Measurements from ENCODE around the gene CDT1.
"Not testable (repeated sequence)": the region's sequence is repeated elsewhere in the genome, so short reads cannot be mapped to it uniquely, and the experiment has no call there.

CDT1 gene

DNA sequence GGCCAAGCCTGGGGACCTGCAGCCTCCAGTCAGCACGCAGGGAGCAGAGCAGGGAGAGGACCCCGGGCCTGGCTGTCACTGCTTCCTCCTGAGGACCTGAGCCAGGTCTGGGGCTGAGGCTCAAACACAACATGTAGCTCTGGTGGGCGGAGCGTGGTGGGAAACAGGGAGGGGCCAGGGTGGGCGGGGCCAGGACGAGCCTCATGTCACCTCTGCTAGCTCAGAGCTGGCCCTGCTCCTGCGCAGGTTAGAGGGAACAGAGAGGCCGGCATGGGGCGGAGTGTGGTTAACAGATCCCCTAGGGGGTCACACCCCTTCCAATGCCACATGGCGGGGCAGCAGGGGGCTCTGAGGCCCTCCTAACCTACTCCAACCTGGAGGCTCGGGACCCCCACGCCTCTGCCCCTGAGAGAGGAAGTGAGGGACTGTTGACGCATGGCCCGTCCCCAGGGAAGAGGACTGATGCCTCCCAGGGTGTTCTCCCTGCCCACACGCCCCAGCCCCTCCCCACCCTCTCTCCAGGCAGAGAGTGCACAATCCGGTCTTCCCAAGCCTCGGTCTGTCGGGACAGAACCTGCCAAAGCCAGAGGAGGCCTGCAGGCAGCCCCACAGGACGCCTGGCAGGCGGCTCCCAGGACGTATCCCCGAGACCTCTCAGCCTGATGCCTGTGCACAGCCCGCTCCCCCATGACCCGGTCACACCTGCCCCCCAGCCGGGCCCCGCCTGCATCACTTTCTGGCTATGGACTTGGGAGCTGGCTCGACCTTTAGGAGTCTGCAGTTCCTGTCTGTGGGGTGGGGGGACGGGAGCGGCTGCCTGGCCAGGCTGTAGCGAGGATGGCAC lies 33.8 kb upstream of the CDT1 start:
- no peak for DNase-seq

DNA sequence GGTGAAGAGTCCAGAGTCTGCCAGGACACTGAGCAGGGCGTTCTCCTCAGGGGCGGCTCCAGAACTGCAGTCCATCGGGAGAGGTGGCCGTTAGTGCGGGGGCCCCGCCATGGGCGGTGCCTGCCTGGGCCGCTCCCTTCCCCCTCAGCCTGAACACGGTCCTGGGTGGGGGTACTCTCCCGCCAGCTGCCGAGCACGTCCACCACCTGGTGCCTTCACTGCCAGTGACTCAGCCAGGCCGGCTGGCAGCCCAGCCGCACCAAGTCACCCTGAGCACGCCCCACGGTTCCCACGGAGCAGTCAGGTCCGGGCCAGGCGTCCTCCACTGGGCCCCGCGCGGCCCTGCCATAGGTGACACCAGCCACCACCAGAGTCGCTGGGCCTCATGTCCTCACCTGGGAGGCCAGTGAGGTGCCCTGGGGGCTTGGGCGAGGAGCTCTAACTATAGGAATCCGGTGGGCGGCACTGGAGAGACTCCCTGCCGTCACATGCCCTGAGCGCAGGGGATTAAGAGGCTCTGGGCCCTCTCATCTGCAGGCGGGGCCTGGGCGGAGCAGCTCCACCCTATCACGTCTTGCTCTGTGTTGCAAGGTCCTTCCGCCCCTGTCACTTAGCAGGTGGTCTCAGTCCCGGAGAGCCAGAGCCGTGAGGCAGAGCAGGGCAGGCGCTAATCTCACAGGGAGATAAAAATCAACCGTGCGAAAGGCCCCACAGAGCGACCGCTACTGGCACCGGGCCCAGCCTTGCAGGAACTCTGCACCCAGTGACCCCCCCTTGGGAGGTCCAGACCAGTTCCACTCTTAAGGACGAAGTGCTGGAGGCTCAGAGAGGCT lies 32.9 kb upstream of the CDT1 start:
- no peak for DNase-seq

DNA sequence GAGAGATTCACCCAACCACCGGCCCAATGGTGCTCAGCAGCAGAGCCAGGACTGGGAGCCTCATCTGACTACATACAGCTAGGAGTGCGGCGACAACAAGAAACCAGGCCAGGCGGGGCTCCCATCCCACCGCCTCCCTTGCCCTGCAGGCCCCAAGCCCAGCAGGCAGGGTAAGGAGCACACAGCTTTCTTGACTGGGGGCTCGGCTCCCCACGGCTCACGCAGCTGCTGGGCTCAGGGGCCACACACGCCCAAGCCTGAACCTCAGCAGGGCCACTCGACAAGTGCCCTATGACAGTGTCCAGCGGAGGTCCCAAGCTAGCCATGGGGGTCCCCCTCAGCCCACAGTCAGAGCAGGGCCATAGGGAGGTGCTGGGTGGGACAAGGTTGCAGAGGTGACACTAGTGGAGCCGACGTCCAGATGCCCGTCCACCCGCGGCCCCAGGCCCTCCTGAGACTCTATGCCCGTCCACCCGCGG lies 32.3 kb upstream of the CDT1 start:
- DNase-seq: no peak

DNA sequence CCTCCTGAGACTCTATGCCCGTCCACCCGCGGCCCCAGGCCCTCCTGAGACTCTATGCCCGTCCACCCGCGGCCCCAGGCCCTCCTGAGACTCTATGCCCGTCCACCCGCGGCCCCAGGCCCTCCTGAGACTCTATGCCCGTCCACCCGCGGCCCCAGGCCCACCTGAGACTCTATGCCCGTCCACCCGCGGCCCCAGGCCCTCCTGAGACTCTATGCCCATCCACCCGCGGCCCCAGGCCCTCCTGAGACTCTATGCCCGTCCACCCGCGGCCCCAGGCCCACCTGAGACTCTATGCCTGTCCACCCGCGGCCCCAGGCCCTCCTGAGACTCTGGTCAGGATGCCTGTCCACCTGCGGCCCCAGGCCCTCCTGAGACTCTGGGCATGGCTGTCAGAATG lies 31.8 kb upstream of the CDT1 start:
- not testable (repeated sequence) for DNase-seq

DNA sequence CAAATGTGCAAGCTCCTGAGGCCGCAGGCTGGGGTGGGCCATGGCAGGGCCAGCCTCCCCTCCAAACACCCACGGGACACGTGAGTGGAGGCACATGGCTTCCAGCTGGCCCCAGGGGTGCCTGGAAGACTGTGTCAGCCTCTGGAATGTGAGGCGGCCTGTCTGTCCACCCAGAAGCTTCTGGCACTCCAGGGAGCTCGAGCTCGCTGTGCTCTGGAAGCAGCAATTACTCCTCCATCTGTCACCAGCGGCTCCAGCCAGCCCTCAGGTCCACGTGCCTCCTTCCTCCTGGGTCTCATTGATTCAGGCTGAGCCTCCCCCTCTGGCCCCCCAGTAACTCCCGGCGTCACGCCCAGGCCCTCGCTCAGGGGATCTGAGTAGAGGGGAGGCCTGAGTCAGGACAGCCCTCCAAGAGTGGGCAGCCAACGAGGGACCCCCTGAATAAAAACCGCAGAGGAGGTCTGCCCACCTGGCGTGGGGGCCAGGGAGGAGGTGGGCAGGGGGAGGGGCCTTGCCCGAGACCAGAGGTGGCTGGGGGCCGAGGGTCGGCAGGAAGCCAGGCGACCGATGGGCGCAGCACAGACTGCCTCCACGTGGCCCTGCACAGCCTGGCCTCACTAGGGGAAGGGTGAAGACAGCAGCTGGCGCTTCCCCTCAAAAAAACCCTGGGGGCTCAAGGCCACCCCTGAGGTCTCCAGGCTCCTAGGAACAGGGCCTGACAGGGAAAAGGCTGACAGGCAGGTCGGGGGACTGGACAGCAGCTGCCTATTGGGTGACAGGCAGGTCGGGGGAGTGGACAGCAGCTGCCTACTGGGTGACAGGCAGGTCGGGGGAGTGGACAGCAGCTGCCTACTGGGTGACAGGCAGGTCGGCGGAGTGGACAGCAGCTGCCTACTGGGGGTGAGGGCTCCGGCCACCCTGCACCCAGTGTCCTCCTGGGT lies 30.4 kb upstream of the CDT1 start:
- DNase-seq: no peak

DNA sequence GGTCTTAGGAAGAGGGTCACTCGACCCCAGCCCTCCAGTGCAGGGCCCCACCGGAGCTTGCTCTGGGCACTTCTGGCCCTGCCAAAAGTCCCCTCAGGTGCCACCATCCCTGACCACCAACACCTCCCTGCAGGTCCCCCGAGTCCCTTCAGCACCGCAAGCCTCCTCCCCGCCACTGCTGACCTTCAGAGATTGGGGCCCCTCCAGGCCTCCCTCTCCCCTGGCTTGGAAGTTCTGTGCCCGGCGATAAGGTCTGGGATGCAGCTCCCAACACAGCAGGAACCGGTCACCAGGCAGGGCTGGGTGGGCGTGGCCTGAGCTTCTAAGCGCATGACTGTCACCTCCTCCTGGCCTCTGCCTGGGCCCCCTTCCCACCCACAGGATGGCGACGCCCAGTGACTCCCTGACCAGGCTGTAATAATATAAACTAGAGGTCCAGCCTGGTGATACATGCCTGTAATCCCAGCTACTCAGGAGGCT lies 29.7 kb upstream of the CDT1 start:
- no peak for DNase-seq

DNA sequence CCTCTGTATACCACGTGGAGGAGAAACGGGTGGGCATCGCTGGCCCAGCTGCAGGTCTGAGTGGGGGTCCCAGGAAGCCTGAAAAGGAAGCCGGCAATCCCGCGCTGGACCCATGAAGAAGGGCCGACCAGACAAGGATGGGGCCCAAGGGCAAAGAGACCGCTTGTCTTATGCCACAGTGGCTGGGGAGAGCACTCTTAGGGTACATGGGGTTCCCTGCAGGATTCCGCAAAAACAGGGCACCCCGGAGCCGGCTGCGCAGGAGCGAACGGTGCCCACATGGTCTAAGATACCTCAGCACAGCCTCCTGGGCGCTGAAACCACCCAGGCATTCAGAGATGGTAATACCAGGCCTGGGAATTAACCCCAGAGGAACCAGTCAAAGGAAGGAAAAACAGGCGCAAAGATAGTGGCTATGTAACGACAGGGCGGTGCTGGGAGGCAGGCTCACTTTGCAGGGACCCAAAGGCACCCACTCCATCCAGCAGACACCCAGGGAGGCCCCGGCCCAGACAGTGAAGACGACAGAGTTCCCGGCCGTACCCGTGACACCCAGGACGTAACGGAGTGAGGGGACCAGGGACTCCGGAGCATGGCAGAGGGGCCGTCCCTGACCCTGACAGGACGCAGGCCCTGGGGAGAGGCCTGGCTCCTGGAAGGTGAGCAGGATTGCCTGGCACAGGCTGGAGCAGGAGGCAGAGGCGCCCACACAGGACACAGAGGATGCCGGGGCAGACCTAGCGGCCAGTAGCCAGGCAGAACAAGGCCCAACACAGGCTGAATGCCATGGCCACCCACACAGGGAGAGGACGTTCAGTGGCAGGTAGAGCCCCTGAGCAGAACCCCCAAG lies 28.8 kb upstream of the CDT1 start:
- DNase-seq: no peak

DNA sequence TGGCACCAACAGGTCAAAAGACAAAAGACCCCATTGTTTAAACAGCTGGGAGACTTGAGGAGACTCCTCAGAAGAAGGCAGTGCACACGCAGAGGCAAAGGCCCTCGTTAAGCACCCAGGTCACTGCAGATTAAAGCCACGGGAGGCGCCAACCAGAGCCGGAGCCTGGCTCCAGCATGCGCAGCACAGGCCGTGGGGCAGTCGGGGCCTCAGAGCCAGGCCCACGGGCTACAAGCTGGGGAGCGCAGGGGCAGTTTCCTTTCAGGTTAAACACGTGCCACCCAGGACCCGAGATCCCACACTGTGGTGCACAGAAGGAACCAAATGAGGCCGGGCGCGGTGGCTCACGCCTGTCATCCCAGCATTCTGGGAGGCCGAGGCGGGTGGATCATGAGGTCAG lies 27.8 kb upstream of the CDT1 start:
- DNase-seq: no peak

DNA sequence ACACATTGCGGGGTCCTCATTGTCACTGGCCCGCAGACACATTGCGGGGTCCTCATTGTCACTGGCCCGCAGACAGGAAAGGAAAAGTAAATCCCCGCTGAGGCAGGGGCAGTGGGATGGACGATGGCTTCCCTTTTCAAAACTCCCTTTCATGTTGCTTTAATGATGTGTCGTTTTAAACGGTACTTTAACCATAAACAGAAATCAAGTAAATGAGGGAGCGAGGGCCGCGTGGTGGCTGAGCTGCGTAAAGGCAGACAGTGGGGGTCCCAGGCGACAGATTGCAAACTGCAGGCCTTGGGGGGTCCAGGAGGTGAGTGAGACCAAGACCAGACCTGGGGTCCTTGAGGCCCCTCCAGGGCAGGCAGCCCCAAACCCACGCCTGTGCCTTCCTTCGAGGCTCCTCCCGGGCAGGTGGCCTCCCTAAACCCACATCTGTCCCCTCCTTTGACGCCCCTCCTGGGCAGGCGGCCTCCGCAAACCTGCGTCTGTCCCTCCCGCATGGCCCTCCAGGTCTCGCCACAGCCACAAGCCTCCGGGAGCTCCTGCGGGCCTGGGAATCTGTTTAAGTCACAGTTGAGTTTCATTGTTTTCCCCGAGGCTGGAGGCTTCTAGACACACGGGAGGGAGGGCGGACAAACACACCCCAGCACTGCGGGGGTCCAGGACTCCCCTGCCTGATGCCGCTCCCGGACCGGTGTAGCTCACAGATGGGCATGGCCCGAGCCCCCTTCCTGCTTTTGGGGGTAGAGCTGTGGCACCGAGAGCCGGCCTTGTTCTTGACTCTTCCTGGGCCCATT lies 25.9 kb upstream of the CDT1 start:
- no peak for DNase-seq

DNA sequence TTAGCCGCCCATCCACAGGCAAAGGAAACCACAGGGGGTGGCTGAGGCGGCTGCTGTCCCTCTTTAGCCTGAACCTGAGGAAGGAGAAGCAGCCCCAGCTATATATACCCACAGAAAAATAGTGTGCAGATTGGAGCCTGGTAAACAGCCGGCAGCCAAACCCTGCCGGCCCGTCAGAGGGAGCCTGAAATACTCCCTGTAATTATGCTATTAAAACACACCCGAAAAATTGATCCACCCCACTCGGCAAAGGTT lies 25.4 kb upstream of the CDT1 start:
- no peak for DNase-seq

DNA sequence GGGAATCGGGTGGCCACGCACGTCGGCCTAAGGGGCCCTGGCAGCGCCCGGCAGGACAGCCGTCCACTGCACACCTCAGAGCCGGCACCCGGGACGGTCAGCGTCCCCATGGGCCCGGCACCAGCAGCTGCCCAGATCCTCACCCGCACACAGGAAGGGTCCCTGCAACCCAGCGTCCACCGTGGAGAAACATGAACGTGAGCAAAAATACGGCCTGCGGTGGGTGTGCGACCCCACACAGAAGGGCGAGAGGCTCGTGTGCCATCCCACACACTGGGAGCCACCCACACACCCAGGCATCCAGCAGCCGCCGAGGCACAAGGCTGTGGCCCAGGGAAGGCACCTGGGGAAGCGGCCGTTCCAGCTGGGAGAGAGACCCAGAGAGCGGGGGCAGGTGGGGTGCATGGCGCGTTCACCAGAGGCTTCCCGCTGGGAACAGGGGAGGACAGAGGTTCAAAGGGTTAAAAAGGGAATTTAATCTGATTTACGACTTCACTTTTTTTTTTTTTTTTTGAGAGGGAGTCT lies 25.0 kb upstream of the CDT1 start:
- no peak for DNase-seq

DNA sequence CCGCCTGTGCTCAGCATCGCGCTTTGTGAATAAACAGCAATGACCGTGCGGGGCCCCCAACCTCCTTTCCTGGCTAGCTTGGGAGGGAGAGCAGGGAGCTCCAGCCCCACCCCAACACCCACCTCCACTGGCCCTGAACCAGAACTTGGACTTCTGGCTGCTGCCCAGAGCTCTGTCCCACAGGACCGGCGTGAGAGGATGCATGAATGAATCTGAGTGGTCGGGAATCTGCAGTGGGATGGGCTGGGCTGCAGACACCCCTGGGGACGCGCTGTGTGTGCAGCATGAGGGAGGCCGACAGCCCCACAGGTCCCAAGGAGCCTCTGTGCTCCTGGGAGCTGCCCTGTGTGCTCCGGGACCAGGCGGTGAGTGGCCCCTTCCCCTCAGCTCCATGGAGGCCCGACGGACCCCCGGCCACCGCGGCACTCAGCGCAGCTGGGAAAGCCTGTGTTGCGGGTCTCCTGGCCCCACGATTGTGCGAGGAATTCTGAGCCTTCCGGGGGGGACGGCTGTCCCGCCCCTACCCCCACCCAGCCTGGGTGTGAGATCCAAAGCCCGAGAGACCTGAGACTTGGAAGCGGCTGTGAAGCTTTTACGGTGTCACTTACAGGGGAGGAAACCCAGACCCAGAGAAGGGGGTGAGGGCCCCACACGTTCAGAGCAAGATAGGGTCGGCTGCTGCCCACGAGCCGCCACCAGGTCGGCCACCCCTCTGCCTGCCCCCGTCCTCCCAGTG lies 24.0 kb upstream of the CDT1 start:
- no peak for DNase-seq

DNA sequence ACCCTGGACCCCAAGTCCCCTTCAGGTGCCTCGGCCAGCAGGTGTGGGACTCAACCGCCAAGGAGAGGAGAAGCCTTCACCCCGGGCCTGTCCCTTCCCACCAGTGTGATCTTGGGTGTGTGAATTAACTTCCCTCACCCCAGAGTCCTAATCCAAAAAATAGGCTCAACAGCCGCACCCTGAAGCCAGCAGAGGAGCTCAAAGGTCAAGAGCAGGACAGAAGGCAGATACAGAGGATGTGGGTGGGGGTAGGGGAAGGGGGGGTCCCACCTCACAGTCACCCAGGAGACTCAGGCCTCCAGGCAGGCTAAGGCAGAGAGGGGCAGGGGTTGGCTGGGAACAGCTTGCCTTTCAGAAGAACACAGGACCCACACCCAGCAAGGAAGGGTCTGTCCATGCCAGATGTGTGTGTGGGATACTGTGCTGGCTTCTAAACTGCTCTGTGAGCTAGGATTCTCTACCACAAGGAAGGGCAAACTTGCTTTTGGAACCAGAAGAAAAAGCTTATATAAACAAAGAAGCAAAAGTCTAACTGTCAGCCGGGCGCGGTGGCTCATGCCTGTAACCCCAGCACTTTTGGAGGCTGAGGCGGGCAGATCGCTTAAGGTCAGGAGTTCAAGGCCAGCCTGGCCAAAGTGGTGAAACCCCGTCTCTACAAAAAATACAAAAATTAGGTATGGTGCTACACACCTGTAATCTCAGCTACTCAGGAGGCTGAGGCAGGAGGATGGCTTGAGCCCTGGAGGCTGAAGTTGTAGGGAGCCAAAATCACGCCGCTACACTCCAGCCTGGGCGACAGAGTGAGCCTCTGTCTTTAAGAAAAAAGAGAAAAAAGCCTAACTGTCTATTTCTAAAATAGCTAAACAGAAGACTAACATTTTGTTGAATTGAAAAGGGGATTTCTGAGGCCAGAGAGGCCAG lies 23.2 kb upstream of the CDT1 start:
- no peak for DNase-seq

DNA sequence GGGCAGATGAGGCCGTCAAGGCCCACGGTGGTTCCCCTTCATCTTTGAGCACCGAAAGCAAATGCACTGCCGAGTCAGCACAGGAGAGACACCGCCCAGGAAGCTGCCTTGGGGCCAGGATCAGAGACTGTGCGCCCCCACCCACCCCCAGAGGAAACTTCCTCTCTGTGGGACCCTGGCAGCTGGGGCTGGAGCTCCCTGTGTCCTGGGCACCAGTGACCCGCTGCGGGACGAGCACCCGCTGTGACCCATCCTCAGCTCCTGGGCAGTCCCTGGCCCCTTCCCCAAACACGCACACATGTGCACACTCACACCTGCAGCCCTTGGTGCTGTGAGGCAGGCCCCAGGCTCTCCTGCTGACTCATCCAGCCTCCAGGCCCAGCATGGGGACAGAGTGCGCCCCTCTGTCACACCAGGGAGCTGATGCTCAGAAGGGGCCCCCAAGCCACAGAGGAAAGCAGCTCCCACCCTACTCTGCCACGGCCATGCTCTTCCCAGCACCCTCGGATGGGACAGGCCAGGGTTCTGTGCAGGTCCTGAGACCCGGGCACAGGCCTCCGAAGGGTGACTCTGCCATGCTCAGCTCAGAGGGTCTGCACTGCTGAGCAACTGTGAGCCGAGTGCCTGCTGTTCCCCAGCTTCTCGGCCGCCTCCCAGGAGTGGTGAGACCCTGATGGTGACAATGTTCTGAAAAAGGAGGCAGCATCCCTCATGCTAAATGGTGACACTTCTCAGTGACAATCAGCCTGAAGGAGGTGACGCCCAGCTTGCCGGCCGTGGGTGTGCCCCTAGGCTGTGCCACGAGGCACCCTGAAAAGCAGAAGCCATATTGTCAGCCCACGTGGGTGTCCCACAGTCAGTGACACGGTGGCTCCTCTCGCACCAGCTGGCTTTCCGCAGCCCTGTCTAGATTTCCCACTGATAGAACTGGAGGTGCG lies 22.2 kb upstream of the CDT1 start:
- no peak for DNase-seq

DNA sequence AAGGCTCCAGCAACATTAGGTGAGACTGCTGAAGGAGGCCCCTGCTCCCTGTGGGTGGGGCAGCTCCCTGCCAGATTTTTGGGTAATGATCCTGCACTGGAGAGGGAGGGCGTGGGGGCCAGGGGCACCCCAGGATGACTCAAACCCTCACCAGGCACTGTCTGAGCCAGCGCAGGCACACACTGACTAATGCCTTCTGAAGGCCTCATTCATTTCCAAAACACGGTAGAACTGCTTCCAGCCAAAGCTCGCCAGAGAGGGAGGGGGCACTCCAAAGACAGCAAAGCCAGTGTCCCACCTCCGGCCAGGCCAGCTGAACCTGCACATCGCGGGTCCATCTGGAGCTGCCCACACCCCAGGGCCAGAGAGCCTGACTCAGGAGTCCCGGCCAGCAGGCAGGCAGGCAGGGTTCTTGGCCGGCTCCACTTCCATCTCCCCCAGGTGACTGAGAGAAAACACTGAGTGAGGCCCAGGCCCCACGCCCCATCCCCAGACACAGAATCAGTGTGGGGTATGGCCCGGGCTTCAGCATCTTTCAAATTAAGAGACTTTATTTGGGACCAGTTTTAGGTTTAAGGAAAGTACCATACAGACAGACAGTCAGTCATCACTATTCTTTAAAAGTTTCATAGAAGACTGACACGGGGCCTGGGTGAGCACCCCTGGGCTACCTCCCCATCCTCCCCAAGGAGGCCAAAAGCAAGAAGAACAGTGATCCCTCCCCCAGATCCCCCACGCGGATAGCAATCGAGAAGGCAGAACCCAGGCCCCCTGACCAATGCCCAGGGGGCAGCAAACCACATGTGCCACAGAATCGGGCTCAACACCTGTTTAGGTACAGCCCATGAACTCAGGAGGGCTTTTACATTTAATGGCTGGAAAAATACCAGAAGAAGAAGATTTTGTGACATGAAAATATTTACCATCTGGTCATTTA lies 20.9 kb upstream of the CDT1 start:
- no peak for DNase-seq

DNA sequence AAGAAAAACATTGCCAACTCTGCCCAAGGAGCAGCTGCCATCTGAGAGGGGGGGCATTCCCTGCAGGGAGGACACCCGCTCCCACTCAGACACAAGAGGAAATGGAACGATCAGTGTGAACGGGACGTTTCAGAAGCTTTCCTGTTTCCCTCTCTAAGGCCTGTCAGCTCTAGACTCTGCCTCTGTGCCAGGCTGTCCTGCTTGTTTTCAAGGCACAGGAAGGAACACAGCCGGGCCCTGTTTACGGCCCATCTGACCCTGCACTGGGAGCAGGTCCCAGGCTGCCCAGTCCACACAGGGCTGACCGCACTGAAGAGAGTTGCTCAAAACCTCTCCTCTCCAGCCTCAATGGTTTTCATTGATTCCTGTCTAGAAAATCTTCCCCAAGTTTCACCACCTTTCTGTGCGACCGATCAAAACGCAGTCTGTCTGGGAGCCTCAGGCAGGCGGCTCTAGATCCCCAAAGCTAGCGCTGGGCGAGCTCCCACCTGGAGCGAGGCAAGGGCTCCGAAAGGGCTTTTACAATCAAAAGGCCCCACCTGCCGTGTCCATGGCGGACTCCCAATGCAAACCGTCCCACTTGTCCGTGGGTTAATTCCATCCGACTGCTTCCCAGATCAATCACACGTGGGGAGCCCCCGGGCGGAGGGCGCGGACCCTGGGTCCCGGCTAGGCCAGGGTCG lies 20.1 kb upstream of the CDT1 start:
- DNase-seq: no peak
